Dendritic cell treated with granulocyte-macrophage colony-stimulating factor and Interleukin-4, amounts not matched to agents 40 ng/mL and 50 ng/mL, for 4 days (primary cell): ENCODE measurements around the gene MAP4K1.

Experiments used
- H3K27ac Mint-ChIP-seq: one replicate; pipeline ENCODE4 v1.8.0; 2022; ENCODE audit warnings: mild to moderate bottlenecking, mixed read lengths
- H3K27me3 Mint-ChIP-seq: one replicate; pipeline ENCODE4 v1.8.0; 2022; ENCODE audit warnings: mild to moderate bottlenecking, mixed read lengths
- H3K36me3 Mint-ChIP-seq: one replicate; pipeline ENCODE4 v1.8.0; 2022; ENCODE audit warnings: low read depth, mixed read lengths
- H3K4me1 Mint-ChIP-seq: one replicate; pipeline ENCODE4 v1.8.0; 2022; ENCODE audit warnings: low read depth, mixed read lengths
- H3K4me3 Mint-ChIP-seq: one replicate; pipeline ENCODE4 v1.8.0; 2022; ENCODE audit warnings: mild to moderate bottlenecking, moderate library complexity, mixed read lengths
- H3K9me3 Mint-ChIP-seq: one replicate; pipeline ENCODE4 v1.8.0; 2022; ENCODE audit warnings: mixed read lengths
- intact Hi-C: fragments of 100-400 bp; cut with micrococcal nuclease; formaldehyde crosslinking; loops from one replicate; pipeline ENCODE4 v1.15.0; 2022

MAP4K1 gene

GRCh38 chr19:38545596-38545995 is 72.2 kb downstream of the MAP4K1 start:
- intact Hi-C loops, result loop anchor here (10.0 kb wide), 1 partner anchor 389 kb away; the partner anchor contains the start of genes MRPS12 and SARS2
- no peak overlapping the region for H3K4me3 Mint-ChIP-seq
- no peaks in the 10 kb centered on the region for H3K9me3 Mint-ChIP-seq
- no peaks in the 10 kb centered on the region for H3K36me3 Mint-ChIP-seq
- H3K27me3 Mint-ChIP-seq, result peaks cover 15% of the 10 kb centered on the region
- H3K27ac Mint-ChIP-seq, result peak overlapping the region; percentile 20
- H3K4me1 Mint-ChIP-seq, result peaks cover 29% of the 10 kb centered on the region

GRCh38 chr19:38544569-38545315 is 73.0 kb downstream of the MAP4K1 start:
- H3K36me3 Mint-ChIP-seq, result no peaks in the 10 kb centered on the region
- H3K9me3 Mint-ChIP-seq, result no peaks in the 10 kb centered on the region
- H3K27me3 Mint-ChIP-seq, result peaks cover 12% of the 10 kb centered on the region
- peak overlapping the region; percentile 29 for H3K27ac Mint-ChIP-seq
- intact Hi-C loops, result loop anchor here (1.0 to 10.0 kb wide), 2 partner anchors 90 to 390 kb away; partner anchors contain the start of genes MRPS12 and SARS2
- H3K4me1 Mint-ChIP-seq, result peaks cover 29% of the 10 kb centered on the region
- H3K4me3 Mint-ChIP-seq, result peak overlapping the region; percentile 62

- Mint-ChIP-seq H3K4me1 (peaks cover 29% of the 10 kb centered on the region), H3K9me3 (no peaks in the 10 kb centered on the region), H3K27me3 (peaks cover 10% of the 10 kb centered on the region), H3K27ac (peak overlapping the region; percentile 29), H3K4me3 (peak overlapping the region; percentile 62), H3K36me3 (no peaks in the 10 kb centered on the region)
- intact Hi-C loops, result loop anchor here (1.0 to 10.0 kb wide), 2 partner anchors 90 to 391 kb away; partner anchors contain the start of genes MRPS12 and SARS2
Measured at GRCh38 chr19:38543807-38544568, 73.8 kb downstream of the MAP4K1 start.

- peaks cover 11% of the 10 kb centered on the region for H3K27me3 Mint-ChIP-seq
- no peaks in the 10 kb centered on the region for H3K36me3 Mint-ChIP-seq
- intact Hi-C loops, result loop anchor here (10.0 kb wide), 1 partner anchor 391 kb away; the partner anchor contains the start of genes MRPS12 and SARS2
- no peak overlapping the region for H3K4me3 Mint-ChIP-seq
- peaks cover 29% of the 10 kb centered on the region for H3K4me1 Mint-ChIP-seq
- H3K9me3 Mint-ChIP-seq, result no peaks in the 10 kb centered on the region
- no peak overlapping the region for H3K27ac Mint-ChIP-seq
Measured at GRCh38 chr19:38543286-38543806, 74.4 kb downstream of the MAP4K1 start.

- Mint-ChIP-seq H3K27ac (no peak overlapping the region), H3K4me3 (no peak overlapping the region), H3K36me3 (no peaks in the 10 kb centered on the region), H3K27me3 (peaks cover 10% of the 10 kb centered on the region), H3K4me1 (peaks cover 19% of the 10 kb centered on the region), H3K9me3 (no peaks in the 10 kb centered on the region)
- intact Hi-C loops, result loop anchor here (10.0 kb wide), 1 partner anchor 393 kb away; the partner anchor contains the start of genes MRPS12 and SARS2
Measured at GRCh38 chr19:38542040-38542439, 75.7 kb downstream of the MAP4K1 start.

- intact Hi-C loops, result loop anchor here (10.0 kb wide), 1 partner anchor 395 kb away; the partner anchor contains the start of genes MRPS12 and SARS2
- Mint-ChIP-seq H3K9me3 (peaks cover 21% of the 10 kb centered on the region), H3K27me3 (peaks cover 19% of the 10 kb centered on the region), H3K27ac (no peak overlapping the region), H3K4me1 (peaks cover 29% of the 10 kb centered on the region), H3K36me3 (no peaks in the 10 kb centered on the region), H3K4me3 (no peak overlapping the region)
Measured at GRCh38 chr19:38539751-38540150, 78.0 kb downstream of the MAP4K1 start.

GRCh38 chr19:38538793-38539528 is 78.8 kb downstream of the MAP4K1 start:
- Mint-ChIP-seq H3K9me3 (peaks cover 25% of the 10 kb centered on the region), H3K27me3 (peaks cover 26% of the 10 kb centered on the region), H3K4me3 (no peak overlapping the region), H3K27ac (no peak overlapping the region), H3K36me3 (no peaks in the 10 kb centered on the region), H3K4me1 (peaks cover 23% of the 10 kb centered on the region)
- intact Hi-C loops, result no loop called here

GRCh38 chr19:38538386-38538785 is 79.4 kb downstream of the MAP4K1 start:
- intact Hi-C loops, result no loop called here
- no peaks in the 10 kb centered on the region for H3K36me3 Mint-ChIP-seq
- no peak overlapping the region for H3K4me3 Mint-ChIP-seq
- H3K4me1 Mint-ChIP-seq, result peaks cover 19% of the 10 kb centered on the region
- H3K27ac Mint-ChIP-seq, result no peak overlapping the region
- peaks cover 25% of the 10 kb centered on the region for H3K9me3 Mint-ChIP-seq
- peaks cover 24% of the 10 kb centered on the region for H3K27me3 Mint-ChIP-seq
